IPS DF 6.9 (cell line): Measurements from ENCODE around the gene SCGB1A1.
"Not testable (repeated sequence)": the region's sequence is repeated elsewhere in the genome, so short reads cannot be mapped to it uniquely, and the experiment has no call there.

ENCODE experiments used
- DNase-seq: peaks from one replicate; pipeline ENCODE4 v3.0.0-alpha.2; 2013; ENCODE audit warnings: low read depth, low spot score
- H3K27ac ChIP-seq: one replicate; pipeline ENCODE4 v1.5.1; 2013; ENCODE audit warnings: low read length, control low read depth
- H3K27me3 ChIP-seq: 2 replicates; pipeline ENCODE4 v1.6.1; 2013; ENCODE audit warnings: mild to moderate bottlenecking, low read length; ENCODE audit not compliant: control insufficient read depth, insufficient read depth
- H3K36me3 ChIP-seq: 2 replicates; pipeline ENCODE4 v1.6.1; 2013; ENCODE audit warnings: low read length; ENCODE audit not compliant: control insufficient read depth, insufficient read depth
- H3K4me1 ChIP-seq: 2 replicates; pipeline ENCODE4 v1.6.1; 2013; ENCODE audit warnings: low read length; ENCODE audit not compliant: control insufficient read depth, insufficient read depth
- H3K4me3 ChIP-seq: 2 replicates; pipeline ENCODE4 v1.5.1; 2013; ENCODE audit warnings: mild to moderate bottlenecking, low read length
- H3K9me3 ChIP-seq: 2 replicates; pipeline ENCODE4 v1.6.1; 2013; ENCODE audit warnings: low read length, inconsistent platforms; ENCODE audit not compliant: control insufficient read depth, insufficient read depth
- WGBS: extraction: QIAGEN DNeasy Blood & Tissue Kit; methylation state at CpG from one replicate; pipeline ENCODE4 v1.1.7; 2013; ENCODE audit warnings: mixed read lengths, missing lambda C conversion rate; ENCODE audit not compliant: insufficient read length, insufficient coverage; 5-methylcytosine and 5-hydroxymethylcytosine counted together

Gene SCGB1A1

GRCh38 chr11:62449912-62450311 lies 31.1 kb downstream of the SCGB1A1 start:
- H3K36me3 ChIP-seq, H3K27me3 ChIP-seq, H3K27ac ChIP-seq, DNase-seq, H3K4me3 ChIP-seq, H3K9me3 ChIP-seq, H3K4me1 ChIP-seq: not testable (repeated sequence)
- WGBS, result no CpG with 5 or more reads among the region's 7 CpGs

- no CpG with 5 or more reads among the region's 15 CpGs for WGBS
These were observed 31.9 kb downstream of the SCGB1A1 start for GRCh38 chr11:62450543-62451240.

GRCh38 chr11:62451241-62451621 lies 32.4 kb downstream of the SCGB1A1 start:
- no CpG with 5 or more reads among the region's 8 CpGs for WGBS
- Histone ChIP-seq H3K27ac (no peak overlapping the region), H3K27me3 (no peaks in the 10 kb centered on the region), H3K4me3 (no peak overlapping the region), H3K36me3 (no peaks in the 10 kb centered on the region), H3K9me3 (no peaks in the 10 kb centered on the region), H3K4me1 (peaks cover 1% of the 10 kb centered on the region; the same call in 1 of the 2 replicates)
- DNase-seq, result no peak

More at GRCh38 chr11:62450543-62451240, 31.9 kb downstream of the SCGB1A1 start:
- Histone ChIP-seq H3K27me3 (no peaks in the 10 kb centered on the region), H3K36me3 (no peaks in the 10 kb centered on the region), H3K4me1 (peaks cover 1% of the 10 kb centered on the region; the same call in 1 of the 2 replicates), H3K4me3 (no peak overlapping the region), H3K27ac (no peak overlapping the region), H3K9me3 (no peaks in the 10 kb centered on the region)
- DNase-seq, result no peak

GRCh38 chr11:62452261-62452660 lies 33.4 kb downstream of the SCGB1A1 start:
- DNase-seq, result no peak
- H3K4me3 ChIP-seq, result no peak overlapping the region
- H3K27me3 ChIP-seq, result no peaks in the 10 kb centered on the region
- no CpG with 5 or more reads among the region's 6 CpGs for WGBS
- no peaks in the 10 kb centered on the region for H3K36me3 ChIP-seq
- no peak overlapping the region for H3K27ac ChIP-seq
- H3K4me1 ChIP-seq, result peaks cover 1% of the 10 kb centered on the region; the same call in 1 of the 2 replicates
- no peaks in the 10 kb centered on the region for H3K9me3 ChIP-seq

- Histone ChIP-seq H3K9me3 (no peaks in the 10 kb centered on the region), H3K36me3 (no peaks in the 10 kb centered on the region), H3K27me3 (no peaks in the 10 kb centered on the region), H3K4me1 (peaks cover 1% of the 10 kb centered on the region; the same call in 1 of the 2 replicates), H3K27ac (no peak overlapping the region), H3K4me3 (no peak overlapping the region)
- DNase-seq, result no peak
- no CpG with 5 or more reads among the region's 11 CpGs for WGBS
These were observed 34.1 kb downstream of the SCGB1A1 start for GRCh38 chr11:62452839-62453468.

- H3K27me3 ChIP-seq, result no peaks in the 10 kb centered on the region
- no peak overlapping the region for H3K27ac ChIP-seq
- no peaks in the 10 kb centered on the region for H3K4me1 ChIP-seq
- H3K9me3 ChIP-seq, result no peaks in the 10 kb centered on the region
- no peak overlapping the region for H3K4me3 ChIP-seq
- DNase-seq, result no peak
- H3K36me3 ChIP-seq, result no peaks in the 10 kb centered on the region
- no CpG with 5 or more reads among the region's 4 CpGs for WGBS
These were observed 37.8 kb downstream of the SCGB1A1 start for GRCh38 chr11:62456630-62457029.

GRCh38 chr11:62457478-62457877 lies 38.6 kb downstream of the SCGB1A1 start:
- Histone ChIP-seq H3K36me3 (no peaks in the 10 kb centered on the region), H3K4me3 (no peak overlapping the region), H3K9me3 (no peaks in the 10 kb centered on the region), H3K27ac (no peak overlapping the region), H3K27me3 (no peaks in the 10 kb centered on the region), H3K4me1 (no peaks in the 10 kb centered on the region)
- no CpG with 5 or more reads among the region's 4 CpGs for WGBS
- DNase-seq, result no peak

GRCh38 chr11:62458212-62459002 lies 39.6 kb downstream of the SCGB1A1 start:
- H3K27me3 ChIP-seq, result no peaks in the 10 kb centered on the region
- no peaks in the 10 kb centered on the region for H3K36me3 ChIP-seq
- no peak overlapping the region for H3K27ac ChIP-seq
- no peak overlapping the region for H3K4me3 ChIP-seq
- no peaks in the 10 kb centered on the region for H3K4me1 ChIP-seq
- WGBS, result no CpG with 5 or more reads among the region's 4 CpGs
- no peak for DNase-seq
- no peaks in the 10 kb centered on the region for H3K9me3 ChIP-seq

GRCh38 chr11:62459080-62459479 lies 40.2 kb downstream of the SCGB1A1 start:
- no peaks in the 10 kb centered on the region for H3K9me3 ChIP-seq
- no peaks in the 10 kb centered on the region for H3K4me1 ChIP-seq
- WGBS, result no CpG with 5 or more reads among the region's 1 CpG
- H3K36me3 ChIP-seq, result no peaks in the 10 kb centered on the region
- H3K27ac ChIP-seq, result no peak overlapping the region
- H3K4me3 ChIP-seq, result no peak overlapping the region
- no peak for DNase-seq
- H3K27me3 ChIP-seq, result no peaks in the 10 kb centered on the region

- no peaks in the 10 kb centered on the region for H3K4me1 ChIP-seq
- H3K4me3 ChIP-seq, result no peak overlapping the region
- H3K27ac ChIP-seq, result no peak overlapping the region
- no peaks in the 10 kb centered on the region for H3K36me3 ChIP-seq
- no peaks in the 10 kb centered on the region for H3K9me3 ChIP-seq
- H3K27me3 ChIP-seq, result no peaks in the 10 kb centered on the region
- no CpG with 5 or more reads among the region's 15 CpGs for WGBS
- DNase-seq, result no peak
These were observed 43.1 kb downstream of the SCGB1A1 start for GRCh38 chr11:62461740-62462507.
